HCEC 1CT (cell line): ENCODE data around the gene RDX.
A peak's percentile ranks its signal among the peaks of the same experiment; 100 is the strongest.

Experiments used
- DNase-seq: peaks from one replicate; pipeline ENCODE4 v3.0.0-alpha.2; 2017

RDX gene

DNA sequence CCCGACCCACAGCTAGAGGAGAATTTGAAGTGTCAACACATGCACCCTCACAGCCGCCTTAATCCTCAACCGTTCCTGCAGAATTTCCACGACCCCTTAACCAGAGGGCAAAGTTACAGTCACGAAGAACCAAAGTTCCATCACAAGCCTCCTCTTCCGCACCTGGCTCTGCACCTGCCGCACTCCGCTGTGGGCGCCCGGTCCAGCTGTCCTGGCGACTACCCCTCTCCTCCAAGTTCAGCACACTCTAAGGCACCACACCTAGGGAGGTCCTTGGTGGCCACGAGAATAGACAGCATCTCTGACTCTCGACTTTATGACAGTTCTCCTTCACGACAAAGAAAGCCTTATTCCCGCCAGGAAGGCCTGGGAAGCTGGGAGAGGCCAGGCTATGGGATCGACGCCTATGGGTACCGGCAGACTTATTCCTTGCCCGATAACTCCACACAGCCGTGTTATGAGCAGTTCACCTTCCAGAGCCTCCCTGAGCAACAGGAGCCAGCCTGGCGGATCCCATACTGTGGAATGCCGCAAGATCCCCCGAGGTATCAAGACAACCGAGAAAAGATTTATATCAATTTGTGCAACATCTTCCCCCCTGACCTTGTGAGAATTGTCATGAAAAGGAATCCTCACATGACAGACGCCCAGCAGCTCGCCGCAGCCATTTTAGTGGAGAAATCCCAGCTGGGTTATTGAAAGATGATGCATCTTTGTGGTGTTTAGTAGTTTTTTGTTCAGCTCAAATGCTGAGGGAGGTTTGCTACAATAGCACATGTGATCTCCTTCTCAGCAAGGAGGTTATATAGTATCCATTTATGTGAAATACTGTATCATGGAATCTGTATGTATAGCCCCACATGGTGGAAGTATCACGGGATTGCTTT is 131.1 kb downstream of the RDX start:
- DNase-seq, result no peak

GRCh38 chr11:110162216-110162615 is 134.2 kb downstream of the RDX start:
- DNase-seq, result no peak

GRCh38 chr11:110161061-110161460 is 135.4 kb downstream of the RDX start:
- DNase-seq, result no peak

- DNase-seq, result no peak
Measured at GRCh38 chr11:110160437-110160836, 136.0 kb downstream of the RDX start.

- DNase-seq, result peak; percentile 66
Measured at GRCh38 chr11:110160016-110160415, 136.4 kb downstream of the RDX start.

GRCh38 chr11:110159476-110159875 is 136.9 kb downstream of the RDX start:
- no peak for DNase-seq

DNA sequence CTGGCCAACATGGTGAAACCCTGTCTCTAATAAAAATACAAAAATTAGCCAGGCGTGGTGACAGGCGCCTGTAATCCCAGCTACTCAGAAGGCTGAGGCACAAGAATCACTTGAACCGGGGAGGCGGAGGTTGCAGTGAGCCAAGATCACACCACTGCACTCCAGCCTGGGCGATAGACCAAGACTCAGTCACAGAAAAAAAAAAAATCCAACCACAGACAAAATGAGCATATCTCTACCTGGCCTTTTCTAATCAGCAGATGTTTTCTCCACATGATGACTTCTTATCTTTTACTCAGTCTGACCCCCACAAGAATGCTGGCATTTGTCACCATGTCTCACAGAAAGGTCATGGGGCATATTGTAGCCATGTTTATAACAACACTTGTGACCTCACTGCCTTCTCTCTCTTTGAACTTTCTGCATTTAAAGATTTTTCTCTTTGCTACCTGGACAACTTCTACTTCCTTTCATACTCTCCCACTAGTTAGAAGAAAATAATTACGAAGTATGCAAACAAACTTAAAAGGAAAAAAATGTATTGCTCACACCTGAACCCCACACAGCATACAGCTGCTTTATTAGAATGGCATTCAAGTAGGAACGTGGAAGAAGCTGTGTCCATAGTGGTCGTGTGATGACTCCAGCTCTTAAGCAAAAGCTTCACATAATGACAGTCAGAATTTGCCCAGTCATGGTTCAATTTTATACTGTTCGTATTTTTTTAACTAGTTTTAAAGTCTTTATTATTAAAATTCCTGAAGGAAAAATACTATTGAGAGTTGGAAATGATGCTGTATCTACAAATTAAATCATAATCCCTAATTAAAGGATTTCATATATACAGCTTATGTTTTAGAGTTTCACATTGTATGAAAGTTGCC is 137.9 kb downstream of the RDX start:
- DNase-seq, result no peak

- no peak for DNase-seq
Measured at GRCh38 chr11:110156503-110156902, 139.9 kb downstream of the RDX start.

- no peak for DNase-seq
Measured at GRCh38 chr11:110153474-110153873, 142.9 kb downstream of the RDX start.

GRCh38 chr11:110152199-110152598 is 144.2 kb downstream of the RDX start:
- DNase-seq, result no peak

- DNase-seq, result peak; percentile 82
Measured at GRCh38 chr11:110148775-110149744, 147.4 kb downstream of the RDX start.

- DNase-seq, result peak; percentile 73
Measured at GRCh38 chr11:110147962-110148709, 148.3 kb downstream of the RDX start.

- no peak for DNase-seq
Measured at GRCh38 chr11:110141812-110142211, 154.6 kb downstream of the RDX start.

DNA sequence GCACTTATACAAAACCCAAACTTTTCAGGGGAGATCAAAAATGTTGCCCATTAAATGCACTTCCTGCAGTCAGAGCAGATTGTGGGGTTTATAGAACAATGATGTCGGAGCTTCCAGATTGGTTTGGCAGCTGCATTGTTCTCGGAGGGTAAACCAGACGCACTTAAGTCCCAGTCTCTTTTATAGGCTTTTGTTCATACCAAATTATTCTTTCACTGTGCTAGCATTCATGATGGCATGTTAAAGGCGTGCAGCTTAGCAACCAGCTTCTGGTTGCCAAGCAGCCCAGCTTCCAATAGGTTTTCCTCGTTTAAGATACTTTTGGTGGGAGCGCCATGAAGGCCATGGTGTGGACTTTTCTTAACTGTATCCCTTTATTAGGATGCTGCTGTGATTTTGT is 162.3 kb downstream of the RDX start:
- DNase-seq, result no peak

GRCh38 chr11:110133160-110133559 is 163.3 kb downstream of the RDX start:
- no peak for DNase-seq

DNA sequence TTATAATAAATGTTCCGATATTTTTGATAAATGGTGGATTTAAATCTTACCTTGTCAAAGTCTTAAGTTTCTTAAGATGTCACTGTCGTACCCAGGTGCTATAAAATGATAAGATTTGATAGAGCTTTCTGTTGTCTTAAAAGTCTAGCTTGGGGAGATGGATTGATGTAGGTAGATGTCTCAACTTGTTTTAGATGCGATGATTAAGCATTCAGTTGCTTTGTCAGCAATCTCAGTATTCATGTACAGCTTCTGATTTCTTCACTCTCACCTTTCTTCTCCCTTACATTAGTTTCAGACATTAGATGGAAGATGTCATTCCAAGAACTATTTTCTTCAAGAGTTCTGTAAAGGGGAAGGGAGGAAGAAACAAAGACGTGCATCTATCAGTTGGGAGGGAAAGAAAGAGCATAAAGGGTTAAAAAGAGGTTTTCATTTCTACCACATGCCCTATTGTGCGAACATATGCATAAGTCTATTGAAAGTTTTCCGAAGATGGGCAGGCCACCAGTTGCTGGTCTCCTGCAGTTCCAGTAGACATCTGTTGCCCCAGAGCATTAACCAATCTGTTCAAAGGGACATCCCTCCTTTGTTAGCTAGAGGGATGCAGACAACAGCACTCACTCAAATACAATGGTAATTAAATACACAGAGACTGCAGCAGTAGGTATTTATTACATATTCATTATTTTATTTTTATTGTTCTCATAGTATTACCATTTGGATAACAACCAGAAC is 164.9 kb downstream of the RDX start:
- no peak for DNase-seq

DNA sequence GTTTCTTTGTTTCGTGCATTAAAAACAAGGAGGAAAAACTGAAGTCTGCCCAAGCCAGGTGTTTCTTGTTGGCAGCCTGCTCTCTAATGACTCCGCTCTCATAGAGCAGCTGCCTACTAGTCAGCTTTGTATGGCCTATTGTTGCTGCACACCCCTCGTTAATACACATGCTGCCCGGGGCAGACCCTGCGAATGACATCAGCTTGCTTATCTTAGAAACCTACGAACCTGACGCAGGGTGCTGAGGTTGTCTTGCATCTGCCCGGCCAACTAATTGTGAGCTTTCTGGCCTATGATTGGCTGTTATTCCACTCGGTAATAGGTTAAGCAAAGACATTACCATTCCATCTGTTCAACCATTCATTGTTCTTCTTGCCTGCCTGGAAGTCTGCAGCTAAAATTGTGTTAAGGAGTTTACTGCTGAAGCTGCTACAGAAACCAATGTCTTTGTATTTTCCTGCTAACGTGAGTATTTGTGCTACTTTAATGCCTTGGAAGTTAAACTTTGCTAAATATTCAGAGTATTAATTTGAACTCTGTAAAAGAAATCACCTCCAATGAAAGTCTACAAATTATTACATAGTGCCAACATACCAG is 165.7 kb downstream of the RDX start:
- DNase-seq, result no peak

GRCh38 chr11:110128161-110128560 is 168.3 kb downstream of the RDX start:
- peak; percentile 49 for DNase-seq

- no peak for DNase-seq
Measured at GRCh38 chr11:110126936-110127335, 169.5 kb downstream of the RDX start.

GRCh38 chr11:110125632-110126031 is 170.8 kb downstream of the RDX start:
- peak; percentile 89 for DNase-seq
